ENCODE measurements around the gene KLHL42. TPM values are rescaled to one million over a fixed set of nuclear protein-coding genes. Genes with fewer than 3 reads are reported as not detected.
"Not testable (repeated sequence)": the region's sequence is repeated elsewhere in the genome, so short reads cannot be mapped to it uniquely, and the experiment has no call there.

KLHL42 gene
- total and polyA plus RNA-seq, 8 donors: 10.7 to 21.3 (median 15.1) TPM

DNA sequence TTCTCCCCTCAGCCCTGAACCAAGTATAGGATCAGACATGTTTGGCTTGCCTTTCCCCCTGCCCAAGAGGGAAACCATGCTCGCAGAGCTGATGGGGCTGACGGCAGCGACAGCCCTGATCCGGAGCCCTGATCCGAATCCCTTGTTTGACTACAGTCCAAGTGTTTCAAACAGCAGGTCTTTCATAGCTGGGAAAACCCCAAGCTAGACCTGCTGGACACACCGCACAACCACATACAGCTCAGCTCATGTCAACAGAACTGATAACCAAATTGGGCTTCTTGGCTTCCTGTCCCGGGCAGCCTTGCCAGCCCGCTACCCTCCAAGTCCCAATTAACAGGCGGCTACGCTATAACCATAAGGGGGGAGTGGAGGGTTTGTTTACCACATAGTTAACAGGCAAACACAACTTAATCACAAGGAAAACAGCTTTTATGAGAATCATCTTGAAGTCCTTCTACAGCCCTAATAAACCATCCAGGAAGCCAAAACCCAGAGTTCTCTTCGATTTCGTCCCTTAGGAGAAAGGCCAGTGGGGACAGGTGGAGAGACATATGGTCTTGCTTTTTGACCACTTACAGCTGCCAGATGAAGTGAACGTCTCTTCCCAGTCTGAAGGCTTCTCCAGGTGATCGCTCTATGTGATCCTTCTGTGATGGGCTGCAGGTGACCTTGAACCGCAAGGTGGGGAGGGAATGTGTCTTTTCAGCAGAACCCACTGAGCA, 64.5 kb downstream of the KLHL42 start:
- Histone ChIP-seq H3K27ac (peak overlapping the region in 2 of 4 donors; percentile 22 to 33), H3K9me3 (no peaks in the 10 kb centered on the region), H3K4me1 (peaks cover 0 to 6% (median 5%) of the 10 kb centered on the region in 3 donors), H3K27me3 (no peaks in the 10 kb centered on the region), H3K4me3 (peak overlapping the region in 1 of 4 donors; percentile 14), H3K36me3 (no peaks in the 10 kb centered on the region)
- peak in 5 of 6 donors; percentile 15 to 57 (median 35) for DNase-seq
- peak; percentile 77 to 97 (median 94) for ATAC-seq
- intact Hi-C loops (cut with DNase I): no loop called here
- FAIRE-seq: no peak
- TF ChIP-seq, protein P1, sequence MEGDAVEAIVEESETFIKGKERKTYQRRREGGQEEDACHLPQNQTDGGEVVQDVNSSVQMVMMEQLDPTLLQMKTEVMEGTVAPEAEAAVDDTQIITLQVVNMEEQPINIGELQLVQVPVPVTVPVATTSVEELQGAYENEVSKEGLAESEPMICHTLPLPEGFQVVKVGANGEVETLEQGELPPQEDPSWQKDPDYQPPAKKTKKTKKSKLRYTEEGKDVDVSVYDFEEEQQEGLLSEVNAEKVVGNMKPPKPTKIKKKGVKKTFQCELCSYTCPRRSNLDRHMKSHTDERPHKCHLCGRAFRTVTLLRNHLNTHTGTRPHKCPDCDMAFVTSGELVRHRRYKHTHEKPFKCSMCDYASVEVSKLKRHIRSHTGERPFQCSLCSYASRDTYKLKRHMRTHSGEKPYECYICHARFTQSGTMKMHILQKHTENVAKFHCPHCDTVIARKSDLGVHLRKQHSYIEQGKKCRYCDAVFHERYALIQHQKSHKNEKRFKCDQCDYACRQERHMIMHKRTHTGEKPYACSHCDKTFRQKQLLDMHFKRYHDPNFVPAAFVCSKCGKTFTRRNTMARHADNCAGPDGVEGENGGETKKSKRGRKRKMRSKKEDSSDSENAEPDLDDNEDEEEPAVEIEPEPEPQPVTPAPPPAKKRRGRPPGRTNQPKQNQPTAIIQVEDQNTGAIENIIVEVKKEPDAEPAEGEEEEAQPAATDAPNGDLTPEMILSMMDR (IDR thresholded peaks at IDR 0.05): no peak
- 29 to 34% methylated on average over 15 of the region's 15 CpGs for WGBS, 2 donors

DNA sequence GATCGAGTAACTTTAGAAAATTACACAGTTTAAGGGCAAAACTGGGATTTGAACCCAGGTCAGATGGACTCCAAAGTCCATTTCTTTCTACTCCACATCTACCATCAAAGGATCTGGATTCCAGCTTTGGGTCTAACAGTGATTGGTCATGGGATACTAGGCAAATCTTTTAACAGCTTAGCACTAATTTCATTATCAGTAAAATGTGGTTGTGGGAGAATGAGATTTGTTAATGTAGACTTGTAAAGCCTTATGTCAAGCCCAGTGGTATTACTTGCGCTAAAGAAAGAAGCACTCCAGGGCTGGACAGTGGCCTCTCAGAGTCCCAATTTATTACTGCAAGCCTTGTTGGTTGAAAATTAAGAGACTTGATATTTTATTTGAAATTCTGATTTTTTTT, 65.2 kb downstream of the KLHL42 start:
- no peak overlapping the region for H3K27ac ChIP-seq
- DNase-seq (no peak), ATAC-seq (no peak), FAIRE-seq (no peak)
- peaks cover 0 to 6% (median 5%) of the 10 kb centered on the region in 3 donors for H3K4me1 ChIP-seq
- WGBS, 2 donors: 95 to 96% methylated on average over 2 of the region's 2 CpGs
- H3K27me3 ChIP-seq: no peaks in the 10 kb centered on the region
- intact Hi-C loops (cut with DNase I): no loop called here
- no peak overlapping the region for H3K4me3 ChIP-seq
- no peaks in the 10 kb centered on the region for H3K36me3 ChIP-seq
- TF ChIP-seq, protein P1 (IDR thresholded peaks at IDR 0.05): no peak
- H3K9me3 ChIP-seq: no peaks in the 10 kb centered on the region

DNA sequence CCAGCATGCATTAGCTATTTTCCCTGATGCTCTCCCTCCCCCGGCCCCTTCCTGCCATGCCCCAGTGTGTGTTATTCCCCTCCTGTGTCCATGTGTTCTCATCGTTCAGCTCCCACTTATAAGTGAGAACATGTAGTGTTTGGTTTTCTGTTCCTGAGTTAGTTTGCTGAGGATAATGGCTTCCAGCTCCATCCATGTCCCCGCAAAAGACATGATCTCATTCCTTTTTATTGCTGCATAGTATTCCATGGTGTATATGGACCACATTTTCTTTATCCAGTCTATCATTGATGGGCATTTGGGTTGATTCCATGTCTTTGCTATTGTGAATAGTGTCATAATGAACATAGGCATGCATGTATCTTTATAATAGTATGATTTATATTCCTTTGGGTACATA, 65.7 kb downstream of the KLHL42 start:
- H3K9me3 ChIP-seq; H3K4me3 ChIP-seq; H3K27me3 ChIP-seq; DNase-seq; FAIRE-seq; ATAC-seq; H3K27ac ChIP-seq; H3K4me1 ChIP-seq; H3K36me3 ChIP-seq; intact Hi-C loops (cut with DNase I): not testable (repeated sequence)
- WGBS, 2 donors: 94 to 96% methylated on average over 3 of the region's 3 CpGs

DNA sequence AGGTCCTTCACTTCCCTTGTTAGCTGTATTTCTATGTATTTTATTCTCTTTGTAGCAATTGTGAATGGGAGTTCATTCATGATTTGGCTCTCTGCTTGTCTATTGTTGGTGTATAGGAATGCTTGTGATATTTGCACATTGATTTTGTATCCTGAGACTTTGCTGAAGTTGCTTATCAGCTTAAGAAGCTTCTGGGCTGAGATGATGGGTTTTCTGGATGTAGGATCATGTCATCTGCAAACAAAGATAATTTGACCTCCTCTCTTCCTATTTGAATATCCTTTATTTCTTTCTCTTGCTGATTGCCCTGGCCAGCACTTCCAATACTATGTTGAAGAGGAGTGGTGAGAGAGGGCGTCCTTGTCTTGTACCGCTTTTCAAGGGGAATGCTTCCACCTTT, 67.3 kb downstream of the KLHL42 start:
- 98% methylated on average over 2 of the region's 2 CpGs for WGBS, 2 donors
- FAIRE-seq; H3K4me1 ChIP-seq; H3K9me3 ChIP-seq; intact Hi-C loops (cut with DNase I); H3K27me3 ChIP-seq; H3K4me3 ChIP-seq; DNase-seq; H3K36me3 ChIP-seq; H3K27ac ChIP-seq; ATAC-seq: not testable (repeated sequence)

DNA sequence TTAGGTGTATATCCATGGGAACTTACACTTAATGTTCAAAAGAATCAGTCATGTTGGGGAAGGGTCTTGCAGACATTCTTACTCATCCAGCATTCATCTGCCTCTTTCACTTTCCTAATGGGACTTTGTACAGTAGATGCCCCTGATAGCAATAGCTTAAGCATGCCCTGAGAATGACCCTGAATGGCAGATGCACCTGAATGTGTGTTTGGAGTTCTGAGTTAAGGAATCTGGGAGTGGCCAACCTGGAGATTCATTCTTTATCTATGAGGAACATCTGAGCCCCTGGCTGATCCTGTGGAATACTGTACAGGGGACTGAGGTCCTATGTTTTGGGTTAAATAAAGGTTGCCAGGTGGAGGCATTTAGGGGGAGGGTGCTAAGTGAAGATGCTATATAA, 71.3 kb downstream of the KLHL42 start:
- no peak for FAIRE-seq
- no peak for ATAC-seq
- Histone ChIP-seq H3K27ac (no peak overlapping the region), H3K9me3 (no peaks in the 10 kb centered on the region), H3K4me3 (no peak overlapping the region), H3K36me3 (no peaks in the 10 kb centered on the region), H3K4me1 (no peaks in the 10 kb centered on the region), H3K27me3 (no peaks in the 10 kb centered on the region)
- TF ChIP-seq, protein P1 (IDR thresholded peaks at IDR 0.05): no peak
- DNase-seq: no peak
- intact Hi-C loops (cut with DNase I): no loop called here

DNA sequence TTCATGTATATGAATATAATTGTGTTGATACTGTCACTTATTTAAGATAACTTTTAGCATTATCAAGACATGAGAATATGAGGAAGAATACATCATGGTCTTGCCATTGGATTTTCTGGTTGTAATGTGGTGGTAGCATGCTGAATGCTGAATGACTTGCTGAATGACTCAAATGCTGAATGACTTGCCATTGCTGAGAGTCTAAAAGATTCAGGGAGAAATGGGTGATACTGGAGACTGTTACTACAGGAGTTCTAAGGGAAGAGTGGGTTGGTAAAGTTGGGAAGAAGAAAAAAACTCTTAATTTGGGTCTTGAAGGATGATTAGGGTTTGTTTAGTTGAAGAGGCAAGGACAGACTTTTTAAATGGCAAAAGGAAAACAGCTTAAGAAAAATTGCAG, 72.1 kb downstream of the KLHL42 start:
- intact Hi-C loops (cut with DNase I): no loop called here
- TF ChIP-seq, protein P1 (IDR thresholded peaks at IDR 0.05): no peak

More for the DNA sequence above, 72.1 kb downstream of the KLHL42 start:
- no peaks in the 10 kb centered on the region for H3K4me1 ChIP-seq
- no peak overlapping the region for H3K27ac ChIP-seq
- no peak overlapping the region for H3K4me3 ChIP-seq
- H3K27me3 ChIP-seq: no peaks in the 10 kb centered on the region
- FAIRE-seq (no peak), ATAC-seq (no peak), DNase-seq (no peak)
- H3K9me3 ChIP-seq: no peaks in the 10 kb centered on the region
- H3K36me3 ChIP-seq: no peaks in the 10 kb centered on the region
